Bronchial epithelial cell (primary cell): ENCODE data around the gene RBM25. TPM values are rescaled to one million over a fixed set of nuclear protein-coding genes. Genes with fewer than 3 reads are reported as not detected.

Experiments used
- DNase-seq: peaks from one replicate; pipeline ENCODE4 v3.0.0-alpha.2; 2010; ENCODE audit warnings: low read depth
- FAIRE-seq: peaks from 2 replicates; lab custom pipeline; 2011; peaks lifted over from hg19 to GRCh38; lab: Jason Lieb, UNC
- H3K27me3 ChIP-seq: 2 replicates; pipeline ENCODE4 v1.5.1; 2011; ENCODE audit warnings: low read length; ENCODE audit not compliant: control insufficient read depth, insufficient read depth
- H3K36me3 ChIP-seq: 2 replicates; pipeline ENCODE4 v1.5.1; 2011; ENCODE audit warnings: low read length; ENCODE audit not compliant: control insufficient read depth, insufficient read depth
- H3K4me3 ChIP-seq: 2 replicates; pipeline ENCODE4 v1.5.1; 2011; ENCODE audit warnings: mild to moderate bottlenecking, low read depth, low read length, control low read depth
- total RNA-seq: library from RNA; depleted of rRNA; stranded (reverse); fragments of >200 nt; gene quantifications from 2 replicates; pipeline ENCODE4 v1.2.1, GENCODE V29; 2014
- TF ChIP-seq, protein P1 (sequence below): IDR thresholded peaks from 2 replicates; pipeline ENCODE4 v1.5.1; 2011; ENCODE audit warnings: mild to moderate bottlenecking, moderate library complexity, low read length, control low read depth, inconsistent platforms; ENCODE audit not compliant: insufficient read depth, severe bottlenecking

RBM25 gene
- total RNA-seq, 1 donor from 2014 or later = 20.5 TPM

DNA sequence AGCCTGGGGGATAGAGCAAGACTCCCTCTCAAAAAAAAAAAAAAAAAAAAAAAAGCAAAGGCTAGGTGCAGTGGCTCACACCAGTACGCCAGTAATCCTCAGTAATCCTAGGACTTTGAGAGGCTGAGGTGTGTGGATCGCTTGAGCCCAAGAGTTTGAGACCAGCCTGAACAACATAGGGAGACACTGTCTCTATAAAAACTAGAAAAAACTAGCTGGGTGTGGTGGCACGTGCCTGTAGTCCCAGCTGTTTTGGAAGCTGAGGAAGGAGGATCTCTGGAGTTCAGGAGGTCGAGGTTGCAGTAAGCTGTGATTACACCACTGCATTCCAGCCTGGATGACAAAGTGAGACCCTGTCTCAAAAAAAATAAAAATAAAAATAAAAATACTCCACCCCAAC, 8.9 kb upstream of the RBM25 start:
- DNase-seq = no peak
- no peaks in the 10 kb centered on the region for H3K27me3 ChIP-seq
- H3K36me3 ChIP-seq = no peaks in the 10 kb centered on the region
- FAIRE-seq = no peak
- TF ChIP-seq, protein P1, sequence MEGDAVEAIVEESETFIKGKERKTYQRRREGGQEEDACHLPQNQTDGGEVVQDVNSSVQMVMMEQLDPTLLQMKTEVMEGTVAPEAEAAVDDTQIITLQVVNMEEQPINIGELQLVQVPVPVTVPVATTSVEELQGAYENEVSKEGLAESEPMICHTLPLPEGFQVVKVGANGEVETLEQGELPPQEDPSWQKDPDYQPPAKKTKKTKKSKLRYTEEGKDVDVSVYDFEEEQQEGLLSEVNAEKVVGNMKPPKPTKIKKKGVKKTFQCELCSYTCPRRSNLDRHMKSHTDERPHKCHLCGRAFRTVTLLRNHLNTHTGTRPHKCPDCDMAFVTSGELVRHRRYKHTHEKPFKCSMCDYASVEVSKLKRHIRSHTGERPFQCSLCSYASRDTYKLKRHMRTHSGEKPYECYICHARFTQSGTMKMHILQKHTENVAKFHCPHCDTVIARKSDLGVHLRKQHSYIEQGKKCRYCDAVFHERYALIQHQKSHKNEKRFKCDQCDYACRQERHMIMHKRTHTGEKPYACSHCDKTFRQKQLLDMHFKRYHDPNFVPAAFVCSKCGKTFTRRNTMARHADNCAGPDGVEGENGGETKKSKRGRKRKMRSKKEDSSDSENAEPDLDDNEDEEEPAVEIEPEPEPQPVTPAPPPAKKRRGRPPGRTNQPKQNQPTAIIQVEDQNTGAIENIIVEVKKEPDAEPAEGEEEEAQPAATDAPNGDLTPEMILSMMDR = no peak
- no peak overlapping the region for H3K4me3 ChIP-seq

DNA sequence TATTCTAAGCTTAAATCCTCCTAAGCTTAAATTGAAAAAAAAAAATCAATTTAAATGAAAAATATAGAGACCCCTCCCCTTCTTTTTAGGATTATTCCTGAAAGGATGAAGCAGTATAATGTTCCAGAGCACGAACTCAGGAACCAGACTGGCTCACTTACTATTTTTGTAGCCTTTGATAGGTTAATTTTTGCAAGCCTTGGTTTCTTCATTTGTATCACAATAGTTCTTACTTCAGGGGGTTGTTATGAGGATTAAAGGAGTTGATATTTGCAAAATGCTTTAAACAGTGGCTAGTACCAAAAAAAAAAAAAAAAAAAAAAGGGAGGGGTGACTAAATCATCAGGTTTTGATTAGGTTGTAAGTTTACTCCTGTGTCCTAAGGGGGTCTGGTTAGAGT, 3.1 kb upstream of the RBM25 start:
- FAIRE-seq (no peak), DNase-seq (no peak)
- TF ChIP-seq, protein P1 = no peak
- no peaks in the 10 kb centered on the region for H3K27me3 ChIP-seq
- no peaks in the 10 kb centered on the region for H3K36me3 ChIP-seq
- H3K4me3 ChIP-seq = no peak overlapping the region

DNA sequence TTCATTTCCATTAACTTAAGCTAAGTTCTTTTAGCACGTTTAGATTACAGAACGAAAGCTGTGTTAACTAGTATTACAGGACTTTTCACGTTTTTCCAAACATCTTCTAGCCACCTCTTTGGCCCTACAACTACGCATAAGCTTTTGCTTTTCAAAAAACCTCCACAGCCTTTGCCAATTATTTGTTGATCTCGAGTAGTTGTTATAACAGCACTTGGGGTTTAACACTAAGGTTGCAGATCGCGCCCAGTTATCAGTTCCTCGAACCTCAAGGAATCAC, 450 bp upstream of the RBM25 start:
- FAIRE-seq (no peak), DNase-seq (no peak)
- Histone ChIP-seq H3K4me3 (peak overlapping the region; percentile 97), H3K27me3 (no peaks in the 10 kb centered on the region), H3K36me3 (peaks cover 2% of the 10 kb centered on the region)
- TF ChIP-seq, protein P1 = no peak

DNA sequence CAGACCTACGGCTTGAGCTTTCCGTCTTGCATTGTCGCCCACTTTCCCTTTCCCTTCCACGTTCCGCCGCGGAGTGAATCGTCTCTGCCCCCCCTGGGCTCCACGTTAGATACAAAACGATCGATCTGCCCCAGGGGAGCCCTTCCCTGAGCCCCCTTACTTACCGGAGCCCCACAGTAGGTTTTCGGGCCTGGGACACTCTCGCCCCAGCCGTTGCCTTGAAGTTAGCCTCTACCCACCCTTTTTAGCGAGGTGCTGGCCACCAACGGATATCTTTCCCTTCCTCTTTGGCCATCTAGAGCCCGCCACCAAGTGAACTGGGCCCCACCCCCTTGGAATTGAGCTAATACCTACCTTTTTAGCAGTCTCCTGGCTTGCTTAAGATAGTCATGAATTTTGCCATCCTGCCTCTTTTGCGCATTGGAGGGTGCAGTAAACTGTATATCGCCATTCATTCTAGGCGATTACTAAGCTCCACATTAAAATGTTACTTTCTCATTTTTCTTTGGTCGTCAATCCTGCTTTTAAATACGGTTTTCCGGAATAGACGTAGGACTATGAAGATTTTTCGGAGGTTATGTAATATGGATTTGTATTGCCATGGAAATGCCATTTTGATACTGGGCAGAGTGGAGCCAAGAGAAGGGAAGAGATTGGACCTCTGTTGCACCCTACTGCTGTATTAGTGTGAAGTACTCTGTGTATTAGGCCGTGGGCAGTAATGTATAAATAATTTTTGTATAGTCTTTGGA, 764 bp downstream of the RBM25 start:
- TF ChIP-seq, protein P1 = no peak
- peaks cover 3% of the 10 kb centered on the region for H3K36me3 ChIP-seq
- H3K27me3 ChIP-seq = no peaks in the 10 kb centered on the region
- FAIRE-seq = no peak
- peak overlapping the region; percentile 97 for H3K4me3 ChIP-seq
- DNase-seq = peak; percentile 25

DNA sequence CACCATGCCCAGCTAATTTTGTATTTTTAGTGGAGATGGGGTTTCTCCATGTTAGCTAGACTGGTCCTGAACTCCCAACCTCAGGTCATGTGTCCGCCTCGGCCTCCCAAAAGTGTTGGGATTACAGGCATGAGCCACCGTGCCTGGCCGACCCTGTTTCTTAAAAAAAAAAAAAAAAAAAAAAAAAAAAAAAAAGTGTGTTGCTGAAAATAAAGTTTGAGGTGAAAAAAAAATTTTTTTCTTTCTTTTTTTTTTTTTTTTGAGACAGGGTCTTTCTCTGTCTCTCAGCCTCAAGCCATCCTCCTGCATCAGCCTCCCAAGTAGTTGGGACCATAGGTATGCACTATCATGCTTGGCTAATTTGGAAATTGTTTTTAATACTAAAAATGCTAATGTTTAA, 11.3 kb downstream of the RBM25 start:
- no peak for FAIRE-seq

DNA sequence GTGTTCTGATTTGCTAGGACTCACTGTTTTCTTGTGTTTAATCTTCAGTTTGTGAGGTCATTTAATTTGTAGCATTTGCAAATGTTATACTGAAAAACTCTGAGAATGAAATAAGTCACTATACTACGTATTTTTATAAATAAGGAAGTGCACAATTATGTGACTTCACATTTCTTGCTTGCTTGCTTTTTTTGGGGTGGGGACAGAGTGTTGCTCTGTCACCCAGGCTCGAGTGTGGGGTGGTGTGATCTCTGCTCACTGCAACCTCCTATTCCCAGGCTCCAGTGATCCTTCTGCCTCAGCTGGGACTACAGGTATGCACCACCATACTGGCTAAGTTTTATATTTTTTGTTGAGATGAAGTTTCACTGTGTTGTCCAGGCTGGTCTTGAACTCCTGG, 32.7 kb downstream of the RBM25 start:
- no peak for DNase-seq

More for the DNA sequence above, 11.3 kb downstream of the RBM25 start:
- Histone ChIP-seq H3K4me3 (no peak overlapping the region), H3K27me3 (no peaks in the 10 kb centered on the region), H3K36me3 (peaks cover 4% of the 10 kb centered on the region)
- TF ChIP-seq, protein P1 = no peak
- no peak for DNase-seq

More for the DNA sequence above, 32.7 kb downstream of the RBM25 start:
- no peaks in the 10 kb centered on the region for H3K27me3 ChIP-seq
- TF ChIP-seq, protein P1 = no peak
- H3K36me3 ChIP-seq = peaks cover 8% of the 10 kb centered on the region
- no peak overlapping the region for H3K4me3 ChIP-seq
- no peak for FAIRE-seq
